H1 (cell line): Measurements from ENCODE around the gene STAG1. TPM values are rescaled to one million over a fixed set of nuclear protein-coding genes. Genes with fewer than 3 reads are reported as not detected.

ENCODE experiments used
- CTCF ChIA-PET: fragments of 300-600 bp; sonication (Branson Sonifier 250); formaldehyde crosslinking; loops from one replicate; lab custom pipeline; 2021; ENCODE audit not compliant: partially characterized antibody; lab: Charles Lee
- POLR2A ChIA-PET: fragments of 300-600 bp; sonication (Branson Sonifier 250); formaldehyde crosslinking; loops from one replicate; lab custom pipeline; 2021; ENCODE audit warnings: inconsistent platforms; ENCODE audit not compliant: partially characterized antibody; lab: Charles Lee
- DNase-seq, 2 experiments: peaks; one replicate each; pipeline versions ENCODE4 v3.0.0 to v3.0.0-alpha.2; 2010 to 2022; ENCODE audit warnings: low spot score in 2 of 2, low read depth in 1 of 2, mixed read lengths in 1 of 2
- FAIRE-seq: peaks from 2 replicates; lab custom pipeline; 2011; peaks lifted over from hg19 to GRCh38; lab: Jason Lieb, UNC
- H2AFZ ChIP-seq: 2 replicates; pipeline ENCODE4 v1.8.1; 2012; ENCODE audit warnings: low read length, inconsistent platforms
- H2AK5ac ChIP-seq: 2 replicates; pipeline ENCODE4 v1.6.1; 2013; ENCODE audit warnings: low read depth, low read length
- H2BK120ac ChIP-seq: replicated peaks from 2 replicates; pipeline ENCODE3; 2013; ENCODE audit warnings: low read depth, low read length, inconsistent platforms
- H2BK12ac ChIP-seq: 2 replicates; pipeline ENCODE4 v1.6.1; 2013; ENCODE audit warnings: low read depth, low read length
- H2BK15ac ChIP-seq: 2 replicates; pipeline ENCODE4 v1.6.1; 2013; ENCODE audit warnings: low read length
- H2BK20ac ChIP-seq: 2 replicates; pipeline ENCODE4 v1.6.1; 2013; ENCODE audit warnings: low read length
- H2BK5ac ChIP-seq: 2 replicates; pipeline ENCODE4 v1.6.1; 2013; ENCODE audit warnings: low read depth, low read length
- H3K14ac ChIP-seq: 2 replicates; pipeline ENCODE4 v1.6.1; 2013; ENCODE audit warnings: inconsistent platforms; ENCODE audit not compliant: insufficient read length
- H3K18ac ChIP-seq: 2 replicates; pipeline ENCODE4 v1.6.1; 2013; ENCODE audit warnings: low read length; ENCODE audit errors: extremely low read depth
- H3K23ac ChIP-seq: 2 replicates; pipeline ENCODE4 v1.6.1; 2013; ENCODE audit warnings: inconsistent platforms; ENCODE audit not compliant: insufficient read length
- H3K23me2 ChIP-seq: 2 replicates; pipeline ENCODE4 v1.6.1; 2013; ENCODE audit warnings: low read depth, low read length
- H3K27ac ChIP-seq: 2 replicates; pipeline ENCODE4 v1.6.1; 2011; ENCODE audit warnings: low read depth, low read length, inconsistent platforms
- H3K27me3 ChIP-seq, 4 experiments: replicated peaks in 1 of 4; 1 replicate in 1 of 4; 2 replicates in 3 of 4; pipeline versions ENCODE4 v1.6.1 to v1.8.1; 2011 to 2013; ENCODE audit warnings: low read length in 3 of 4, mild to moderate bottlenecking in 3 of 4, inconsistent platforms in 2 of 4, mixed read lengths in 2 of 4, moderate library complexity in 1 of 4; ENCODE audit not compliant: control insufficient read depth in 3 of 4, insufficient read depth in 3 of 4; ENCODE audit errors: extremely low read depth in 1 of 4
- H3K36me3 ChIP-seq, 4 experiments: 2 replicates each; pipeline versions ENCODE4 v1.6.1 to v1.8.1; 2011 to 2013; ENCODE audit warnings: mild to moderate bottlenecking in 4 of 4, low read length in 3 of 4, moderate library complexity in 2 of 4, control low read depth in 1 of 4, inconsistent platforms in 1 of 4; ENCODE audit not compliant: insufficient read depth in 4 of 4, control insufficient read depth in 2 of 4
- H3K4ac ChIP-seq: replicated peaks from 2 replicates; pipeline ENCODE3; 2013; ENCODE audit warnings: low read length, low read depth, mixed read lengths, inconsistent platforms; ENCODE audit not compliant: insufficient read length
- H3K4me1 ChIP-seq, 4 experiments: replicated peaks in 1 of 4; 1 replicate in 1 of 4; 2 replicates in 3 of 4; pipeline versions ENCODE4 v1.6.1 to v1.8.1; 2011 to 2013; ENCODE audit warnings: low read length in 3 of 4, inconsistent platforms in 2 of 4, mixed read lengths in 1 of 4; ENCODE audit not compliant: insufficient read depth in 4 of 4, control insufficient read depth in 3 of 4
- H3K4me2 ChIP-seq, 2 experiments: 2 replicates each; pipeline versions ENCODE4 v1.6.1 to v1.8.1; 2011 to 2013; ENCODE audit warnings: low read depth in 2 of 2, low read length in 2 of 2, control low read depth in 1 of 2, inconsistent platforms in 1 of 2, mild to moderate bottlenecking in 1 of 2; ENCODE audit not compliant: insufficient read depth in 1 of 2
- H3K4me3 ChIP-seq, 4 experiments: fragments of 200-600, 300-600 bp in 1 of 4; sonication (generic), shearing (Covaris generic), sonication (Bioruptor Twin) in 1 of 4; 2 replicates each; pipeline versions ENCODE4 v1.5.1 to v1.8.1; 2011 to 2016; ENCODE audit warnings: low read length in 4 of 4, low read depth in 3 of 4, control low read depth in 2 of 4, inconsistent platforms in 2 of 4, mild to moderate bottlenecking in 2 of 4, mixed read lengths in 1 of 4, moderate library complexity in 1 of 4; ENCODE audit not compliant: insufficient read depth in 2 of 4; ENCODE audit errors: extremely low read depth in 1 of 4
- H3K56ac ChIP-seq: replicated peaks from 2 replicates; pipeline ENCODE3; 2013; ENCODE audit warnings: low read depth, mild to moderate bottlenecking, mixed read lengths, low read length, inconsistent platforms; ENCODE audit not compliant: insufficient read length
- H3K79me1 ChIP-seq: 2 replicates; pipeline ENCODE4 v1.6.1; 2013; ENCODE audit warnings: low read depth, low read length, control low read depth
- H3K79me2 ChIP-seq, 2 experiments: 2 replicates each; pipeline versions ENCODE4 v1.6.1 to v1.8.1; 2012 to 2013; ENCODE audit warnings: low read length in 2 of 2, mild to moderate bottlenecking in 2 of 2, inconsistent platforms in 1 of 2; ENCODE audit not compliant: insufficient read depth in 2 of 2, control insufficient read depth in 1 of 2
- H3K9ac ChIP-seq, 4 experiments: replicated peaks in 1 of 4; 1 replicate in 1 of 4; 2 replicates in 3 of 4; pipeline versions ENCODE4 v1.6.1 to v1.8.1; 2011 to 2013; ENCODE audit warnings: low read depth in 3 of 4, low read length in 3 of 4, control low read depth in 2 of 4, mild to moderate bottlenecking in 2 of 4, moderate library complexity in 2 of 4, inconsistent platforms in 1 of 4; ENCODE audit errors: extremely low read depth in 1 of 4
- H3K9me3 ChIP-seq, 2 experiments: 2 replicates each; pipeline versions ENCODE4 v1.6.1 to v1.8.1; 2012 to 2013; ENCODE audit warnings: mild to moderate bottlenecking in 2 of 2, moderate library complexity in 2 of 2, control low read depth in 1 of 2, inconsistent platforms in 1 of 2, low read depth in 1 of 2, low read length in 1 of 2, mixed read lengths in 1 of 2; ENCODE audit not compliant: insufficient read depth in 2 of 2
- H4K20me1 ChIP-seq, 2 experiments: replicated peaks in 1 of 2; 2 replicates each; pipeline versions ENCODE3 to v1.8.1; 2011 to 2013; ENCODE audit warnings: inconsistent platforms in 2 of 2, low read length in 2 of 2, mild to moderate bottlenecking in 1 of 2; ENCODE audit not compliant: insufficient read depth in 2 of 2, control insufficient read depth in 1 of 2
- H4K5ac ChIP-seq: 2 replicates; pipeline ENCODE4 v1.6.1; 2013; ENCODE audit warnings: low read length, low read depth, mixed read lengths, inconsistent platforms; ENCODE audit not compliant: insufficient read length
- H4K8ac ChIP-seq: 2 replicates; pipeline ENCODE4 v1.8.0; 2013; ENCODE audit warnings: mild to moderate bottlenecking, moderate library complexity, low read length, inconsistent platforms; ENCODE audit not compliant: insufficient read depth; ENCODE audit errors: extremely low read depth
- H4K91ac ChIP-seq: replicated peaks from 2 replicates; pipeline ENCODE3; 2013; ENCODE audit warnings: low read length, mixed read lengths, inconsistent platforms; ENCODE audit not compliant: insufficient read length
- ATF2 ChIP-seq: IDR thresholded peaks from 2 replicates; pipeline ENCODE4 v1.6.1; 2012; ENCODE audit warnings: low read length, inconsistent platforms
- GABPA ChIP-seq: IDR thresholded peaks from 2 replicates; pipeline ENCODE4 v1.6.1; 2011; ENCODE audit warnings: mild to moderate bottlenecking, low read length, moderate library complexity, borderline replicate concordance; ENCODE audit not compliant: insufficient read depth
- RXRA ChIP-seq: IDR thresholded peaks from 2 replicates; pipeline ENCODE4 v1.6.1; 2011; ENCODE audit warnings: low read depth, mild to moderate bottlenecking, low read length, moderate library complexity; ENCODE audit not compliant: insufficient read depth
- SIRT6 ChIP-seq: IDR thresholded peaks from one replicate; pipeline ENCODE4 v1.7.1; 2012; ENCODE audit warnings: low read length, inconsistent platforms
- SIX5 ChIP-seq: IDR thresholded peaks from 2 replicates; pipeline ENCODE4 v1.6.1; 2011; ENCODE audit warnings: mild to moderate bottlenecking, low read depth, low read length
- TAF7 ChIP-seq: optimal IDR thresholded peaks from 2 replicates; pipeline ENCODE3; 2011; ENCODE audit warnings: low read depth, mild to moderate bottlenecking, inconsistent platforms, low read length, moderate library complexity, borderline replicate concordance
- TBP ChIP-seq: IDR thresholded peaks from 2 replicates; pipeline ENCODE4 v1.6.1; 2011; ENCODE audit warnings: low read depth, low read length, improper control_type of control experiment
- ZNF274 ChIP-seq: IDR thresholded peaks from 2 replicates; pipeline ENCODE4 v1.7.0; 2012; ENCODE audit warnings: low read length, borderline replicate concordance; ENCODE audit errors: extremely low read depth
- WGBS, 2 experiments: shearing (Covaris generic) in 1 of 2; methylation state at CpG; one replicate each; pipeline versions ENCODE4 v1.1.6 to v1.1.7; 2013 to 2015; ENCODE audit warnings: low lambda C conversion rate in 2 of 2, mixed read lengths in 2 of 2, inconsistent platforms in 1 of 2, low coverage in 1 of 2, missing lambda C conversion rate in 1 of 2; ENCODE audit not compliant: insufficient replicate concordance in 2 of 2, insufficient coverage in 1 of 2, insufficient read length in 1 of 2; ENCODE audit errors: extremely low coverage in 1 of 2, missing lambda C conversion rate in 1 of 2; 5-methylcytosine and 5-hydroxymethylcytosine counted together
- polyA plus RNA-seq, 7 experiments: library from polyadenylated mRNA; depleted of rRNA in 3 of 7; stranded (reverse) in 5 of 7; unstranded in 2 of 7; fragments of >200 nt in 5 of 7; fragments of 200-250 nt in 2 of 7; gene quantifications; 1 replicate in 5 of 7; 2 replicates in 1 of 7; 4 replicates in 1 of 7; pipeline versions ENCODE4 v1.2.1 to v1.2.3, GENCODE V29; 2011 to 2013; ENCODE audit warnings: missing spikeins in 2 of 7, mixed read lengths in 2 of 7
- total RNA-seq: library from RNA; stranded (reverse); fragmentation: NEBNext Ultra II Directional; extraction: Animal tissue kit (Norgen Biotek cat#: 25700); gene quantifications from 2 replicates; pipeline ENCODE4 v1.2.1, GENCODE V29; 2021

The STAG1 gene
- total and polyA plus RNA-seq, 2 of the 8 experiments (the other 6 are each of a cell fraction or from before 2014, with no cell fraction given), result 4.6 to 23.4 TPM

- Histone ChIP-seq H2AK5ac (no peak overlapping the region), H4K5ac (no peak overlapping the region), H3K23ac (no peak overlapping the region), H2BK120ac (no peak overlapping the region), H3K27me3 (no peaks in the 10 kb centered on the region), H2BK20ac (no peak overlapping the region), H3K79me2 (no peaks in the 10 kb centered on the region), H2BK5ac (no peak overlapping the region), H3K4me2 (no peak overlapping the region), H2AFZ (no peak overlapping the region), H3K4me1 (no peaks in the 10 kb centered on the region), H3K56ac (no peak overlapping the region), H3K36me3 (peaks cover 0 to 21% (median 5%) of the 10 kb centered on the region in 4 experiments; a peak in 3 of 8 replicates), H3K27ac (no peak overlapping the region), H2BK15ac (no peak overlapping the region), H3K4ac (no peak overlapping the region), H3K4me3 (no peak overlapping the region), H3K14ac (no peak overlapping the region), H3K23me2 (no peaks in the 10 kb centered on the region), H3K18ac (no peak overlapping the region), H3K9me3 (no peaks in the 10 kb centered on the region), H4K91ac (no peak overlapping the region), H3K9ac (no peak overlapping the region), H2BK12ac (no peak overlapping the region), H4K8ac (no peak overlapping the region), H3K79me1 (no peaks in the 10 kb centered on the region), H4K20me1 (no peaks in the 10 kb centered on the region)
- ChIA-PET CTCF (interaction anchor here (0.6 to 3.4 kb wide), 6 partner anchors 13 to 1801 kb away, joined by 3 to 17 read pairs (median 5); no protein-coding TSS in a partner anchor), POLR2A (no interaction called here)
- 88% methylated on average over 4 of the region's 4 CpGs; no CpG with 5 or more reads in 1 of the 2 experiments for WGBS, 2 experiments
- DNase-seq (no peak), FAIRE-seq (no peak)
- TF ChIP-seq SIX5 (no peak), SIRT6 (no peak), TBP (no peak), ATF2 (no peak), RXRA (no peak), GABPA (no peak), ZNF274 (no peak), TAF7 (no peak)
These were observed 415.7 kb downstream of the STAG1 start for GRCh38 chr3:136336329-136337100.
